Measurements from ENCODE around the gene SPTLC1. TPM values are rescaled to one million over a fixed set of nuclear protein-coding genes. Genes with fewer than 3 reads are reported as not detected.
"Not testable (repeated sequence)": the region's sequence is repeated elsewhere in the genome, so short reads cannot be mapped to it uniquely, and the experiment has no call there.

The SPTLC1 gene
- total RNA-seq, 1 experiment from 2014 or later, result 60.6 TPM

DNA sequence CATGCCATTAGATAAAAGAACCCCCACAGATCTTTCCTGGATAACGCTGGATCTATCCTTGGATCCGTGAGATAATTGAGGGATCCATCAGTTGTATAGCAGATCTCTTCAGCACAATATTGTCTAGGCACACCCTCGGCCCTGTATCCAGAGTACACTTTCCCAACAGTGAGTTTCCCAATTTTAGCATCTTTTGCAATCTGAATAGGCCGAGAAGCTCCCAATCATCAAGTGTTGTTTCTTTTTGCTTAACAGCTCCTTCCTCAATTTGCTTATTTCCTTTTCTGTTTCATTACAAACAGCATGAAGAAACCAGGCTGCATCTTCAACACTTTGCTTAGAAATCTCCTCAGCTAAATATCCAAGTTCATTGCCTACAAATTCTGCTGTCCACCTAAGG is 4.4 kb upstream of the SPTLC1 start:
- CTCF ChIA-PET, result no interaction called here
- intact Hi-C loops (cut with micrococcal nuclease; ENCODE audit: unreplicated experiment), result no loop called here
- H3K27ac ChIP-seq (ENCODE audit: low read depth, low read length, poor library complexity, severe bottlenecking), result no peak overlapping the region

DNA sequence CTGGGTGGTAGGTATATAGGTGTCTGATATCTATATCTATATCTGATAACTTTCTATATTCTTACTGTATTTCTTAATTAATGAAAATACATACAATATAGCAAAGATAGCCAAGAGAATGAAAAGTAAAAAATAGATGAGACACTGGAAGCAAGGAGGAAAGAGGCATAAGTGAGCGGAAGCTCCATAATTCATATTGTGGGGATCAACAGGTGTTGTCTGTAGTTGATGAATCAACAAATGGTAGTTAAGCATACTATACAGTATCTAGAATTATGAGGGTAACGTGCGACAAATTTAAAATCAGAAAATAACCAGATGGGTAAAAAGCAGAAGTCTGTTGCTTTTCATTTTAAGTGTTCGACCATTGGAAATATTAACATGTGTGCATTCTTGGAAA is 7.1 kb downstream of the SPTLC1 start:
- ChIA-PET CTCF (no interaction called here), POLR2A (ENCODE audit: low non-redundant PET) (no interaction called here)
- DNase-seq (ENCODE audit: low spot score), result no peak
- no TSS peak for BruUV-seq (replicated peaks)
- H3K27me3 ChIP-seq (replicated peaks; ENCODE audit: insufficient read depth, low read depth, low read length, poor library complexity), result no peaks in the 10 kb centered on the region
- peaks cover 32% of the 10 kb centered on the region for H3K36me3 ChIP-seq (ENCODE audit: insufficient read depth, low read length, poor library complexity, severe bottlenecking)
- TF ChIP-seq EZH2 (IDR thresholded peaks at IDR 0.05; ENCODE audit: borderline replicate concordance, low read depth, low read length, poor library complexity, severe bottlenecking), result no peak
- no peak overlapping the region for H3K27ac ChIP-seq (ENCODE audit: low read depth, low read length, poor library complexity, severe bottlenecking)
- H3K4me3 ChIP-seq (ENCODE audit: low read depth, low read length, poor library complexity, severe bottlenecking), result no peak overlapping the region
- no peaks in the 10 kb centered on the region for H3K4me1 ChIP-seq (ENCODE audit: insufficient read depth, low read length, poor library complexity, severe bottlenecking)
- H3K9me3 ChIP-seq (ENCODE audit: low read depth, low read length, poor library complexity, severe bottlenecking), result no peaks in the 10 kb centered on the region
- intact Hi-C loops (cut with micrococcal nuclease; ENCODE audit: unreplicated experiment), result no loop called here

More for the DNA sequence above, 4.4 kb upstream of the SPTLC1 start:
- no peak overlapping the region for H3K4me3 ChIP-seq (ENCODE audit: low read depth, low read length, poor library complexity, severe bottlenecking)
- TF ChIP-seq EZH2 (IDR thresholded peaks at IDR 0.05; ENCODE audit: borderline replicate concordance, low read depth, low read length, poor library complexity, severe bottlenecking), result no peak
- TF ChIP-seq, protein P1, sequence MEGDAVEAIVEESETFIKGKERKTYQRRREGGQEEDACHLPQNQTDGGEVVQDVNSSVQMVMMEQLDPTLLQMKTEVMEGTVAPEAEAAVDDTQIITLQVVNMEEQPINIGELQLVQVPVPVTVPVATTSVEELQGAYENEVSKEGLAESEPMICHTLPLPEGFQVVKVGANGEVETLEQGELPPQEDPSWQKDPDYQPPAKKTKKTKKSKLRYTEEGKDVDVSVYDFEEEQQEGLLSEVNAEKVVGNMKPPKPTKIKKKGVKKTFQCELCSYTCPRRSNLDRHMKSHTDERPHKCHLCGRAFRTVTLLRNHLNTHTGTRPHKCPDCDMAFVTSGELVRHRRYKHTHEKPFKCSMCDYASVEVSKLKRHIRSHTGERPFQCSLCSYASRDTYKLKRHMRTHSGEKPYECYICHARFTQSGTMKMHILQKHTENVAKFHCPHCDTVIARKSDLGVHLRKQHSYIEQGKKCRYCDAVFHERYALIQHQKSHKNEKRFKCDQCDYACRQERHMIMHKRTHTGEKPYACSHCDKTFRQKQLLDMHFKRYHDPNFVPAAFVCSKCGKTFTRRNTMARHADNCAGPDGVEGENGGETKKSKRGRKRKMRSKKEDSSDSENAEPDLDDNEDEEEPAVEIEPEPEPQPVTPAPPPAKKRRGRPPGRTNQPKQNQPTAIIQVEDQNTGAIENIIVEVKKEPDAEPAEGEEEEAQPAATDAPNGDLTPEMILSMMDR (conservative IDR thresholded peaks at IDR 0.05; ENCODE audit: low read depth, low read length), result no peak
- no peaks in the 10 kb centered on the region for H3K9me3 ChIP-seq (ENCODE audit: low read depth, low read length, poor library complexity, severe bottlenecking)
- peaks cover 9% of the 10 kb centered on the region for H3K27me3 ChIP-seq (replicated peaks; ENCODE audit: insufficient read depth, low read depth, low read length, poor library complexity)
- POLR2A ChIA-PET (ENCODE audit: low non-redundant PET), result no interaction called here
- no peak for DNase-seq (ENCODE audit: low spot score)
- peaks cover 5% of the 10 kb centered on the region for H3K4me1 ChIP-seq (ENCODE audit: insufficient read depth, low read length, poor library complexity, severe bottlenecking)
- BruUV-seq (replicated peaks), result no TSS peak
- H3K36me3 ChIP-seq (ENCODE audit: insufficient read depth, low read length, poor library complexity, severe bottlenecking), result no peaks in the 10 kb centered on the region

DNA sequence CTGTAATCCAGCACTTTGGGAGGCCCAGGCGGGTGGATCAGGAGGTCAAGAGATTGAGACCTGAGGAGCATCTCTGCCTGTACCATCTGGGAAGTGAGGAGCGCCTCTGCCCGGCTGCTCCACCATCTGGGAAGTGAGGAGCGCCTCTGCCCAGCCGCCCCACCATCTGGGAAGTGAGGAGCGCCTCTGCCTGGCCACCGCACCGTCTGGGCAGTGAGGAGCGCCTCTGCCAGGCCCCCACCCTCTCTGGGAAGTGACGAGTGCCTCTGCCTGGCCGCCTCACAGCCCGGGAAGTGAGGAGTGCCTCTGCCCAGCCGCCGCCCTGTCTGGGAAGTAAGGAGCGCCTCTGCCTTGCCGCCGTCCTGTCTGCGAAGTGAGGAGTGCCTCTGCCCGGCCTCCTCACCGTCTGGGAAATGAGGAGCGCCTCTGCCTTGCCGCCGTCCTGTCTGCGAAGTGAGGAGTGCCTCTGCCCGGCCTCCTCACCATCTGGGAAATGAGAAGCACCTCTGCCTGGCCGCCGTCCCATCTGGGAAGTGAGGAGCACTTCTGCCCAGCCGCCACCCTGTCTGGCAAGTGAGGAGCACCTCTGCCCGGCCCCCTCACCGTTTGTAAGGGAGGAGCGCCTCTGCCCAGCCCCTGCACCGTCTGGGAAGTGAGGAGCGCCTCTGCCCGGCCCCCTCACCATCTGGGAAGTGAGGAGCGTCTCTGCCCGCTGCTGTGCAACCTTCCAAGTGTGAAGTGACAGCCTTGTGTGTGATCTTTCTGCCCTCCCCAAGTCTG is 9.6 kb downstream of the SPTLC1 start:
- intact Hi-C loops (cut with micrococcal nuclease; ENCODE audit: unreplicated experiment); H3K4me3 ChIP-seq (ENCODE audit: low read depth, low read length, poor library complexity, severe bottlenecking); BruUV-seq (replicated peaks); H3K27ac ChIP-seq (ENCODE audit: low read depth, low read length, poor library complexity, severe bottlenecking); H3K4me1 ChIP-seq (ENCODE audit: insufficient read depth, low read length, poor library complexity, severe bottlenecking); H3K9me3 ChIP-seq (ENCODE audit: low read depth, low read length, poor library complexity, severe bottlenecking); DNase-seq (ENCODE audit: low spot score); H3K27me3 ChIP-seq (replicated peaks; ENCODE audit: insufficient read depth, low read depth, low read length, poor library complexity); CTCF ChIA-PET; POLR2A ChIA-PET (ENCODE audit: low non-redundant PET): not testable (repeated sequence)
- peaks cover 15% of the 10 kb centered on the region for H3K36me3 ChIP-seq (ENCODE audit: insufficient read depth, low read length, poor library complexity, severe bottlenecking)

DNA sequence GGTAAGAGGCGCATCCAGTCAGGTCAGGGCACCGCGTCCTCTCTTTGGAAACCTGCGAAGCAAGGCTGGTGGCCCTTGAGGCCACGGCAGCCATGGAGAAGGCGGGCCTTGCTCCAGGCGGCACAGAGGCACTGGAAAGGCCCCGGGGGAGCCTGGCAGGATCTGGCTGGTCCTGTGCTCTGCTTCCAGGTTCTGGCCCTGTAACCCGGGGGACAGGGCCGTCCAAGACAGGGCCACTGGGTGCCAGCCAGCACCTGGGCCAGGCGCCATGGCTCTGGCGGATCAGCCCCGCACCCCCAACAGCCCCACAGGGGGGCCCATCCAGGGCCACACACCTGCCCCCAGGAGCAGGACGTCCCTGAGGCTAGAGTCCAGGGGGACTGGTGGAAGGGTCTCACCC is 11.6 kb downstream of the SPTLC1 start:
- POLR2A ChIA-PET (ENCODE audit: low non-redundant PET); H3K4me3 ChIP-seq (ENCODE audit: low read depth, low read length, poor library complexity, severe bottlenecking); H3K27ac ChIP-seq (ENCODE audit: low read depth, low read length, poor library complexity, severe bottlenecking); intact Hi-C loops (cut with micrococcal nuclease; ENCODE audit: unreplicated experiment); CTCF ChIA-PET; H3K9me3 ChIP-seq (ENCODE audit: low read depth, low read length, poor library complexity, severe bottlenecking); H3K4me1 ChIP-seq (ENCODE audit: insufficient read depth, low read length, poor library complexity, severe bottlenecking); H3K27me3 ChIP-seq (replicated peaks; ENCODE audit: insufficient read depth, low read depth, low read length, poor library complexity); DNase-seq (ENCODE audit: low spot score); BruUV-seq (replicated peaks): not testable (repeated sequence)
- H3K36me3 ChIP-seq (ENCODE audit: insufficient read depth, low read length, poor library complexity, severe bottlenecking), result peaks cover 11% of the 10 kb centered on the region
